Neural cell (in vitro differentiated cells): Measurements from ENCODE around the gene ZRANB3. TPM values are rescaled to one million over a fixed set of nuclear protein-coding genes. Genes with fewer than 3 reads are reported as not detected.

ENCODE experiments used
- H2AFZ ChIP-seq: fragments of 200-600, 300-800 bp; sonication (generic), shearing (Covaris generic); 2 replicates; pipeline ENCODE4 v1.6.0; 2014; ENCODE audit warnings: low read depth, mild to moderate bottlenecking, antibody characterized with exemption, low read length, moderate library complexity
- H3F3A ChIP-seq: fragments of 200-600 bp; shearing (Covaris generic); 2 replicates; pipeline ENCODE4 v1.6.1; 2016; ENCODE audit warnings: mild to moderate bottlenecking, moderate library complexity, mixed read lengths, antibody characterized with exemption, low read length; ENCODE audit not compliant: insufficient read depth, poor library complexity, severe bottlenecking
- H3K27ac ChIP-seq: fragments of 200-600, 300-800 bp; sonication (generic), shearing (Covaris generic); 2 replicates; pipeline ENCODE4 v1.5.1; 2014; ENCODE audit warnings: mild to moderate bottlenecking, low read length, moderate library complexity
- H3K27me3 ChIP-seq: fragments of 300-800, 200-600 bp; sonication (generic), shearing (Covaris generic); 2 replicates; pipeline ENCODE4 v1.6.0; 2014; ENCODE audit warnings: mild to moderate bottlenecking, low read depth, low read length, moderate library complexity; ENCODE audit not compliant: insufficient read depth
- H3K36me3 ChIP-seq: fragments of 300-800, 200-600 bp; sonication (generic), shearing (Covaris generic); 2 replicates; pipeline ENCODE4 v1.5.1; 2014; ENCODE audit warnings: mild to moderate bottlenecking, antibody characterized with exemption, low read length, moderate library complexity; ENCODE audit not compliant: insufficient read depth
- H3K4me2 ChIP-seq: fragments of 300-800, 200-600 bp; sonication (generic), shearing (Covaris generic); 2 replicates; pipeline ENCODE4 v1.6.0; 2014; ENCODE audit warnings: mild to moderate bottlenecking, low read length
- H3K4me3 ChIP-seq: fragments of 300-800, 200-600 bp; sonication (generic), shearing (Covaris generic); 2 replicates; pipeline ENCODE4 v1.5.1; 2014; ENCODE audit warnings: mild to moderate bottlenecking, low read length, moderate library complexity
- H3K79me2 ChIP-seq: fragments of 200-600 bp; shearing (Covaris generic); replicated peaks from 2 replicates; pipeline ENCODE4 v1.6.0; 2014; ENCODE audit warnings: mild to moderate bottlenecking, low read length, moderate library complexity; ENCODE audit not compliant: insufficient read depth
- H3K9ac ChIP-seq: fragments of 300-800, 200-600 bp; sonication (generic), shearing (Covaris generic); 2 replicates; pipeline ENCODE4 v1.6.1; 2016; ENCODE audit warnings: mild to moderate bottlenecking, low read length, mixed read lengths
- H3K9me2 ChIP-seq: fragments of 200-600 bp; shearing (Covaris generic); 2 replicates; pipeline ENCODE4 v1.6.1; 2016; ENCODE audit warnings: mild to moderate bottlenecking, low read length, mixed read lengths; ENCODE audit not compliant: insufficient read depth
- H3K9me3 ChIP-seq: fragments of 200-600, 300-800 bp; sonication (generic), shearing (Covaris generic); 2 replicates; pipeline ENCODE4 v1.6.1; 2016; ENCODE audit warnings: mild to moderate bottlenecking, mixed run types, low read length, moderate library complexity, mixed read lengths
- H4K20me1 ChIP-seq: fragments of 200-600 bp; shearing (Covaris generic); 2 replicates; pipeline ENCODE4 v1.6.1; 2016; ENCODE audit warnings: mild to moderate bottlenecking, mixed run types; ENCODE audit not compliant: insufficient read depth
- EP300 ChIP-seq: fragments of 450-650 bp; conservative IDR thresholded peaks from 2 replicates; pipeline ENCODE4 v1.6.1; 2014; ENCODE audit warnings: antibody characterized with exemption, mild to moderate bottlenecking, moderate library complexity; ENCODE audit not compliant: poor library complexity, severe bottlenecking
- EZH2 ChIP-seq: fragments of 200-600, 300-800 bp; shearing (Covaris generic), sonication (generic); IDR thresholded peaks from 2 replicates; pipeline ENCODE4 v1.6.1; 2014; ENCODE audit warnings: antibody characterized with exemption, low read length, borderline replicate concordance, mild to moderate bottlenecking; ENCODE audit not compliant: insufficient read depth, poor library complexity, severe bottlenecking
- MXI1 ChIP-seq: fragments of 450-650 bp; conservative IDR thresholded peaks from 2 replicates; pipeline ENCODE4 v1.6.1; 2014; ENCODE audit warnings: antibody characterized with exemption, mild to moderate bottlenecking; ENCODE audit not compliant: poor library complexity, severe bottlenecking
- POLR2AphosphoS5 ChIP-seq: IDR thresholded peaks from 2 replicates; pipeline ENCODE4 v1.6.1; 2012
- RAD21 ChIP-seq: fragments of 450-650 bp; conservative IDR thresholded peaks from 2 replicates; pipeline ENCODE4 v1.6.1; 2014; ENCODE audit warnings: antibody characterized with exemption, mild to moderate bottlenecking, moderate library complexity
- SMC3 ChIP-seq: fragments of 450-650 bp; conservative IDR thresholded peaks from 2 replicates; pipeline ENCODE4 v1.6.1; 2014; ENCODE audit warnings: antibody characterized with exemption, mild to moderate bottlenecking, moderate library complexity; ENCODE audit not compliant: poor library complexity
- TAF1 ChIP-seq: IDR thresholded peaks from 2 replicates; pipeline ENCODE4 v1.6.1; 2012; ENCODE audit warnings: low read depth
- polyA plus RNA-seq: library from polyadenylated mRNA; depleted of rRNA; stranded (reverse); fragments of >200 nt; gene quantifications from 2 replicates; pipeline ENCODE4 v1.2.3, GENCODE V29; 2014
- TF ChIP-seq, protein P1 (sequence below): fragments of 450-650 bp; IDR thresholded peaks from 2 replicates; pipeline ENCODE4 v1.5.1; 2014; ENCODE audit warnings: antibody characterized with exemption, mild to moderate bottlenecking, moderate library complexity; ENCODE audit not compliant: poor library complexity, severe bottlenecking
- TF ChIP-seq, protein P2 (sequence below): IDR thresholded peaks from 2 replicates; pipeline ENCODE4 v1.6.1; 2012; ENCODE audit warnings: borderline replicate concordance

The ZRANB3 gene
- polyA plus RNA-seq, 1 donor from 2014 or later, result 3.5 TPM

DNA sequence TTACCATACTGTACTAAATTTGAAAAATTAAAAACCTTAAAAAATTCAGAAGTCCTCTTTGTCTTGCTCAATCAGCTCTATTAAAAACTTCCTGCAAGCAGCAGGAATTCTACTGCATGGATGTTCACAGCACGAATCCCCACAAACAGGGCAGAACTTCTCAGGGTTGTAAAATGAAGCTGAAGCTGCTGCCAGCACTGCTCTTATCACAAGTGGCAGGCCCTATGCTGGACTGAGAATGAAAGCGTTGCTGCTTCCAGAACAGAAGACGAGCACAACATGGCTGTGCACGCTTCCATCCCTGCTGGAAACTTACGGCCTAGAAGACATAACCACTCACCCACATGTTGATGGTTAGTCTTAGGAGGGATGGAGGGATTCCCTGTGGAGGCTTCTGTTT is 345.0 kb downstream of the ZRANB3 start:
- H4K20me1 ChIP-seq, result no peaks in the 10 kb centered on the region
- H3K27me3 ChIP-seq, result no peaks in the 10 kb centered on the region
- H3K4me3 ChIP-seq, result no peak overlapping the region
- no peaks in the 10 kb centered on the region for H3K9me3 ChIP-seq
- H3K27ac ChIP-seq, result no peak overlapping the region
- no peaks in the 10 kb centered on the region for H3F3A ChIP-seq
- H3K9me2 ChIP-seq, result no peaks in the 10 kb centered on the region
- no peak overlapping the region for H3K9ac ChIP-seq
- no peaks in the 10 kb centered on the region for H3K79me2 ChIP-seq
- no peak for TF ChIP-seq POLR2AphosphoS5
- no peak for TF ChIP-seq MXI1
- TF ChIP-seq, protein P1, sequence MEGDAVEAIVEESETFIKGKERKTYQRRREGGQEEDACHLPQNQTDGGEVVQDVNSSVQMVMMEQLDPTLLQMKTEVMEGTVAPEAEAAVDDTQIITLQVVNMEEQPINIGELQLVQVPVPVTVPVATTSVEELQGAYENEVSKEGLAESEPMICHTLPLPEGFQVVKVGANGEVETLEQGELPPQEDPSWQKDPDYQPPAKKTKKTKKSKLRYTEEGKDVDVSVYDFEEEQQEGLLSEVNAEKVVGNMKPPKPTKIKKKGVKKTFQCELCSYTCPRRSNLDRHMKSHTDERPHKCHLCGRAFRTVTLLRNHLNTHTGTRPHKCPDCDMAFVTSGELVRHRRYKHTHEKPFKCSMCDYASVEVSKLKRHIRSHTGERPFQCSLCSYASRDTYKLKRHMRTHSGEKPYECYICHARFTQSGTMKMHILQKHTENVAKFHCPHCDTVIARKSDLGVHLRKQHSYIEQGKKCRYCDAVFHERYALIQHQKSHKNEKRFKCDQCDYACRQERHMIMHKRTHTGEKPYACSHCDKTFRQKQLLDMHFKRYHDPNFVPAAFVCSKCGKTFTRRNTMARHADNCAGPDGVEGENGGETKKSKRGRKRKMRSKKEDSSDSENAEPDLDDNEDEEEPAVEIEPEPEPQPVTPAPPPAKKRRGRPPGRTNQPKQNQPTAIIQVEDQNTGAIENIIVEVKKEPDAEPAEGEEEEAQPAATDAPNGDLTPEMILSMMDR, result no peak
- TF ChIP-seq EP300, result no peak
- TF ChIP-seq EZH2, result no peak
- H3K4me2 ChIP-seq, result no peak overlapping the region
- H3K36me3 ChIP-seq, result no peaks in the 10 kb centered on the region
- no peak overlapping the region for H2AFZ ChIP-seq

GRCh38 chr2:135183822-135184221 is 347.2 kb downstream of the ZRANB3 start:
- Histone ChIP-seq H3K4me2 (no peak overlapping the region), H3K36me3 (no peaks in the 10 kb centered on the region), H3F3A (no peaks in the 10 kb centered on the region), H3K9me3 (no peaks in the 10 kb centered on the region), H2AFZ (no peak overlapping the region), H3K9me2 (no peaks in the 10 kb centered on the region), H3K9ac (no peak overlapping the region), H4K20me1 (no peaks in the 10 kb centered on the region), H3K4me3 (no peak overlapping the region), H3K79me2 (no peaks in the 10 kb centered on the region), H3K27ac (no peak overlapping the region), H3K27me3 (no peaks in the 10 kb centered on the region)
- TF ChIP-seq EZH2, result no peak
- TF ChIP-seq POLR2AphosphoS5, result no peak
- TF ChIP-seq, protein P1, result no peak
- TF ChIP-seq RAD21, result no peak
- TF ChIP-seq, protein P2, sequence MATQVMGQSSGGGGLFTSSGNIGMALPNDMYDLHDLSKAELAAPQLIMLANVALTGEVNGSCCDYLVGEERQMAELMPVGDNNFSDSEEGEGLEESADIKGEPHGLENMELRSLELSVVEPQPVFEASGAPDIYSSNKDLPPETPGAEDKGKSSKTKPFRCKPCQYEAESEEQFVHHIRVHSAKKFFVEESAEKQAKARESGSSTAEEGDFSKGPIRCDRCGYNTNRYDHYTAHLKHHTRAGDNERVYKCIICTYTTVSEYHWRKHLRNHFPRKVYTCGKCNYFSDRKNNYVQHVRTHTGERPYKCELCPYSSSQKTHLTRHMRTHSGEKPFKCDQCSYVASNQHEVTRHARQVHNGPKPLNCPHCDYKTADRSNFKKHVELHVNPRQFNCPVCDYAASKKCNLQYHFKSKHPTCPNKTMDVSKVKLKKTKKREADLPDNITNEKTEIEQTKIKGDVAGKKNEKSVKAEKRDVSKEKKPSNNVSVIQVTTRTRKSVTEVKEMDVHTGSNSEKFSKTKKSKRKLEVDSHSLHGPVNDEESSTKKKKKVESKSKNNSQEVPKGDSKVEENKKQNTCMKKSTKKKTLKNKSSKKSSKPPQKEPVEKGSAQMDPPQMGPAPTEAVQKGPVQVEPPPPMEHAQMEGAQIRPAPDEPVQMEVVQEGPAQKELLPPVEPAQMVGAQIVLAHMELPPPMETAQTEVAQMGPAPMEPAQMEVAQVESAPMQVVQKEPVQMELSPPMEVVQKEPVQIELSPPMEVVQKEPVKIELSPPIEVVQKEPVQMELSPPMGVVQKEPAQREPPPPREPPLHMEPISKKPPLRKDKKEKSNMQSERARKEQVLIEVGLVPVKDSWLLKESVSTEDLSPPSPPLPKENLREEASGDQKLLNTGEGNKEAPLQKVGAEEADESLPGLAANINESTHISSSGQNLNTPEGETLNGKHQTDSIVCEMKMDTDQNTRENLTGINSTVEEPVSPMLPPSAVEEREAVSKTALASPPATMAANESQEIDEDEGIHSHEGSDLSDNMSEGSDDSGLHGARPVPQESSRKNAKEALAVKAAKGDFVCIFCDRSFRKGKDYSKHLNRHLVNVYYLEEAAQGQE, result no peak
- no peak for TF ChIP-seq SMC3
- TF ChIP-seq MXI1, result no peak
- no peak for TF ChIP-seq TAF1
- TF ChIP-seq EP300, result no peak
